GM12872 (cell line): ENCODE measurements around the gene PAX4.

ENCODE experiments used
- CTCF ChIP-seq: IDR thresholded peaks from 3 replicates; pipeline ENCODE4 v1.5.1; 2011; ENCODE audit warnings: low read depth, mild to moderate bottlenecking, low read length, moderate library complexity; ENCODE audit not compliant: insufficient read depth

Gene PAX4

DNA sequence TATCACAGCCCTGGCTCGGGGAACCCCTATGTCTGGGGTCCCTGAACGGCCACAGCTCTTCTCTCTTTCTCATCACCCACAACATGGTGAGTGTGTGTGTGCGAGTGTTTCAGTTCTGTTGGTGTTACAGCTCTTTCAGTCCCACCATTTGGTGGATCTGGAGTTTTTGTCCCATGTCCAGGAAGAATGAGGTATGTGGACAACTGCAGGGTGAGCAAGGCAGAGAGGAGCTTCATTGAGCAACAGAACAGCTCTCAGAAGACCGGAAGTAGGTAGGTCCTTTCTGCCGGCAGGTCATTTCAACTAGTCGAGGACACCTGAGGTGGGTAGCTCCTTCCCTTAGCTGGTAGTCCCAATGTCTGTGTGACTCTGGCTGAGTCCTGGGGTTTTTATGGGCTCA lies 9.5 kb downstream of the PAX4 start:
- TF ChIP-seq CTCF: no peak

GRCh38 chr7:127600885-127601284 lies 17.1 kb downstream of the PAX4 start:
- no peak for TF ChIP-seq CTCF

- TF ChIP-seq CTCF: peak; percentile 47; the same call in 2 of the 3 replicates
Observed at GRCh38 chr7:127598318-127598717, 19.6 kb downstream of the PAX4 start.

GRCh38 chr7:127595737-127596136 lies 22.2 kb downstream of the PAX4 start:
- no peak for TF ChIP-seq CTCF

- TF ChIP-seq CTCF: no peak
Observed at GRCh38 chr7:127594490-127594889, 23.5 kb downstream of the PAX4 start.

- TF ChIP-seq CTCF: no peak
Observed at GRCh38 chr7:127592550-127592949, 25.4 kb downstream of the PAX4 start.

DNA sequence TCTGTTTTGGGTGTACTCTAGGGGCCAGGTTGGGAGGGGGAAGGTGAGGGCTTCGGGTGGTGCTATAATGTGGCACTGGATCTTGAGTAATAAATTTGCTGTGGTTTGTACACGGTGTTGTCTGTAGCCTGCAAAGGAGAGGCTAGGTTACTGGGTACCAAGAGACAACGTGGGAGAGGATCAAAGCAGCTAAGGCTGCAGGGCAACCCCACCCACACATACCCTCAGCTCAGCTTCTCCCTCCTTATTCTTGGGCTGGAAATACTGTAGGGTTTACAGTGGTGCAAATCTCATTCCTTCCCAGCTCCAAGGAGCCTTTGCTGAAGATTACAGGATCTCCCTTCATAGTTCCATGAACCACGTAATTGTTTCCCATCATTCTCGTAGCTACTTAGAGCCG lies 26.4 kb downstream of the PAX4 start:
- TF ChIP-seq CTCF: no peak

DNA sequence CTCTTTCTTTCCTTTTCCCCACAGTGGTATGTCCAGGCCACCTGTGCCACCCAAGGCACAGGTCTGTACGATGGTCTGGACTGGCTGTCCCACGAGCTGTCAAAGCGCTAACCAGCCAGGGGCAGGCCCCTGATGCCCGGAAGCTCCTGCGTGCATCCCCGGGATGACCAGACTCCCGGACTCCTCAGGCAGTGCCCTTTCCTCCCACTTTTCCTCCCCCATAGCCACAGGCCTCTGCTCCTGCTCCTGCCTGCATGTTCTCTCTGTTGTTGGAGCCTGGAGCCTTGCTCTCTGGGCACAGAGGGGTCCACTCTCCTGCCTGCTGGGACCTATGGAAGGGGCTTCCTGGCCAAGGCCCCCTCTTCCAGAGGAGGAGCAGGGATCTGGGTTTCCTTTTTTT lies 26.8 kb downstream of the PAX4 start:
- TF ChIP-seq CTCF: no peak
